GM23338 (cell line): ENCODE results near the gene SIN3B. TPM values are rescaled to one million over a fixed set of nuclear protein-coding genes. Genes with fewer than 3 reads are reported as not detected.

Experiments
- ATAC-seq: fragments of 200-7000 bp; cut with Tn5 transposase; 3 replicates; pipeline ENCODE4 v1.9.1; 2020
- DNase-seq: peaks from one replicate; pipeline ENCODE4 v3.0.0-alpha.2; 2015; ENCODE audit warnings: low spot score
- H2AFZ ChIP-seq: fragments of 200-600 bp; sonication (generic); 2 replicates; pipeline ENCODE4 v1.8.0; 2016; ENCODE audit warnings: antibody characterized with exemption, mild to moderate bottlenecking, moderate library complexity
- H3F3A ChIP-seq: fragments of 200-600 bp; sonication (generic); replicated peaks from 2 replicates; pipeline ENCODE4 v1.8.0; 2017; ENCODE audit warnings: antibody characterized with exemption, mixed run types, low read depth
- H3K27ac ChIP-seq: fragments of 200-600 bp; sonication (generic); 2 replicates; pipeline ENCODE4 v1.6.1; 2016; ENCODE audit warnings: low read depth
- H3K27me3 ChIP-seq: fragments of 200-600 bp; sonication (generic); 2 replicates; pipeline ENCODE4 v1.8.0; 2016; ENCODE audit warnings: mild to moderate bottlenecking, mixed run types, moderate library complexity; ENCODE audit not compliant: insufficient read depth
- H3K36me3 ChIP-seq: fragments of 200-600 bp; sonication (generic); 2 replicates; pipeline ENCODE4 v1.8.0; 2016; ENCODE audit warnings: mild to moderate bottlenecking; ENCODE audit not compliant: insufficient read depth
- H3K4me1 ChIP-seq: fragments of 200-600 bp; sonication (generic); 2 replicates; pipeline ENCODE4 v1.8.0; 2016; ENCODE audit warnings: mild to moderate bottlenecking, moderate library complexity; ENCODE audit not compliant: insufficient read depth
- H3K4me2 ChIP-seq: fragments of 200-600 bp; sonication (generic); 2 replicates; pipeline ENCODE4 v1.7.1; 2017; ENCODE audit warnings: mixed run types
- H3K4me3 ChIP-seq: fragments of 200-600 bp; sonication (generic); 2 replicates; pipeline ENCODE4 v1.6.1; 2016; ENCODE audit warnings: mixed run types
- H3K79me2 ChIP-seq: fragments of 200-600 bp; sonication (generic); replicated peaks from 2 replicates; pipeline ENCODE4 v1.8.0; 2017; ENCODE audit warnings: mild to moderate bottlenecking; ENCODE audit not compliant: insufficient read depth
- H3K9me2 ChIP-seq: fragments of 200-600 bp; sonication (generic); 2 replicates; pipeline ENCODE4 v1.8.0; 2017; ENCODE audit not compliant: insufficient read depth
- H4K20me1 ChIP-seq: fragments of 200-600 bp; sonication (generic); replicated peaks from 2 replicates; pipeline ENCODE4 v1.8.0; 2017; ENCODE audit warnings: mild to moderate bottlenecking; ENCODE audit not compliant: insufficient read depth
- H3K27ac Mint-ChIP-seq: 2 replicates; pipeline ENCODE4 v1.8.0; 2020; ENCODE audit warnings: inconsistent platforms, mild to moderate bottlenecking, moderate library complexity, mixed read lengths
- H3K27me3 Mint-ChIP-seq: 3 replicates; pipeline ENCODE4 v1.8.0; 2022; ENCODE audit warnings: low read depth, mild to moderate bottlenecking, moderate library complexity, mixed read lengths, inconsistent platforms; ENCODE audit not compliant: insufficient read depth, poor library complexity
- H3K36me3 Mint-ChIP-seq: 3 replicates; pipeline ENCODE4 v1.8.0; 2021; ENCODE audit warnings: low read depth, mild to moderate bottlenecking, inconsistent platforms, moderate library complexity, mixed read lengths
- H3K4me1 Mint-ChIP-seq: 3 replicates; pipeline ENCODE4 v1.8.0; 2020; ENCODE audit warnings: mild to moderate bottlenecking, inconsistent platforms, mixed read lengths
- H3K4me3 Mint-ChIP-seq: 3 replicates; pipeline ENCODE4 v1.8.0; 2021; ENCODE audit warnings: moderate library complexity, mild to moderate bottlenecking, inconsistent platforms, mixed read lengths
- H3K9me3 Mint-ChIP-seq: 3 replicates; pipeline ENCODE4 v1.8.0; 2020; ENCODE audit warnings: moderate library complexity, mild to moderate bottlenecking, inconsistent platforms, mixed read lengths
- CREB1 ChIP-seq: fragments of 250-450 bp; sonication (Bioruptor Pico); IDR thresholded peaks from 2 replicates; pipeline ENCODE4 v1.5.0; 2020; ENCODE audit warnings: low read depth, mild to moderate bottlenecking, moderate library complexity
- CTCF ChIP-seq, 2 experiments: fragments of 200-600 bp in 1 of 2; sonication (generic) in 1 of 2; conservative IDR thresholded peaks; 2 replicates each; pipeline versions ENCODE4 v1.5.1 to v1.6.1; 2016 to 2017; ENCODE audit warnings: antibody characterized with exemption in 2 of 2, low read depth in 2 of 2, mild to moderate bottlenecking in 2 of 2, moderate library complexity in 1 of 2
- ETS1 ChIP-seq: IDR thresholded peaks from 2 replicates; pipeline ENCODE4 v1.6.1; 2016; ENCODE audit warnings: antibody characterized with exemption
- EZH2 ChIP-seq: fragments of 200-600 bp; sonication (generic); IDR thresholded peaks from one replicate; pipeline ENCODE4 v1.8.0; 2017; ENCODE audit warnings: antibody characterized with exemption, mild to moderate bottlenecking, low read depth; ENCODE audit not compliant: unreplicated experiment
- EZH2phosphoT487 ChIP-seq: fragments of 200-600 bp; sonication (generic); IDR thresholded peaks from one replicate; pipeline ENCODE4 v1.8.1; 2018; ENCODE audit warnings: antibody characterized with exemption; ENCODE audit not compliant: unreplicated experiment
- JUNB ChIP-seq: IDR thresholded peaks from one replicate; pipeline ENCODE4 v1.6.1; 2016; ENCODE audit warnings: antibody characterized with exemption; ENCODE audit not compliant: unreplicated experiment
- NANOG ChIP-seq: IDR thresholded peaks from 2 replicates; pipeline ENCODE4 v1.6.1; 2016; ENCODE audit warnings: antibody characterized with exemption, borderline replicate concordance
- POLR2AphosphoS5 ChIP-seq: IDR thresholded peaks from 2 replicates; pipeline ENCODE4 v1.6.1; 2016; ENCODE audit warnings: antibody characterized with exemption, low read depth
- REST ChIP-seq: IDR thresholded peaks from one replicate; pipeline ENCODE4 v1.6.1; 2018; ENCODE audit warnings: antibody characterized with exemption; ENCODE audit not compliant: unreplicated experiment
- ZNF114 ChIP-seq: fragments of 250-450 bp; sonication (Bioruptor Pico); IDR thresholded peaks from 2 replicates; pipeline ENCODE4 v1.5.0; 2020; ENCODE audit warnings: mild to moderate bottlenecking, moderate library complexity
- polyA plus RNA-seq: library from polyadenylated mRNA; unstranded; fragments of >200 nt; fragmentation: Nextera tagmentation; extraction: Ambion mirVana; gene quantifications from 2 replicates; pipeline ENCODE4 v1.2.1, GENCODE V29; 2016
- total RNA-seq: library from RNA; depleted of rRNA; stranded (reverse); fragments of >200 nt; shearing (Covaris generic); gene quantifications from 2 replicates; pipeline ENCODE4 v1.2.3, GENCODE V29; 2014

Gene SIN3B
- total and polyA plus RNA-seq, 2 experiments from 2014 or later, result 37.6 to 68.6 TPM

GRCh38 chr19:16891696-16892382 lies 62.6 kb downstream of the SIN3B start (continued):
- no peak for TF ChIP-seq CTCF (conservative IDR thresholded peaks at IDR 0.05; ENCODE audit: low read depth in 2 of 2)
- TF ChIP-seq ZNF114, result no peak
- TF ChIP-seq NANOG, result no peak
- TF ChIP-seq EZH2phosphoT487, result no peak
- TF ChIP-seq EZH2, result no peak
- TF ChIP-seq REST, result no peak
- TF ChIP-seq CREB1 (CRISPR knock-in tag), result no peak
- no peak for TF ChIP-seq POLR2AphosphoS5

GRCh38 chr19:16892436-16892835 lies 63.2 kb downstream of the SIN3B start:
- Mint-ChIP-seq H3K27me3 (peaks cover 10% of the 10 kb centered on the region), H3K9me3 (no peaks in the 10 kb centered on the region), H3K27ac (no peak overlapping the region), H3K4me3 (no peak overlapping the region), H3K36me3 (no peaks in the 10 kb centered on the region), H3K4me1 (peaks cover 7% of the 10 kb centered on the region; the same call in 2 of the 3 replicates)
- Histone ChIP-seq H3K9me2 (no peaks in the 10 kb centered on the region), H2AFZ (no peak overlapping the region), H4K20me1 (no peaks in the 10 kb centered on the region), H3K27me3 (0 out of 2 replicates have a peak, but pooled peaks cover 4% of the 10 kb centered on the region), H3K4me1 (peaks cover 3% of the 10 kb centered on the region), H3K4me2 (no peak overlapping the region), H3K4me3 (no peak overlapping the region), H3K27ac (no peak overlapping the region), H3K79me2 (no peaks in the 10 kb centered on the region), H3F3A (no peaks in the 10 kb centered on the region), H3K36me3 (no peaks in the 10 kb centered on the region)
- ATAC-seq (no peak), DNase-seq (no peak)
- TF ChIP-seq CTCF (conservative IDR thresholded peaks at IDR 0.05; ENCODE audit: low read depth in 2 of 2), result no peak
- no peak for TF ChIP-seq NANOG
- TF ChIP-seq REST, result no peak
- TF ChIP-seq EZH2phosphoT487, result no peak
- TF ChIP-seq JUNB, result no peak
- no peak for TF ChIP-seq EZH2
- no peak for TF ChIP-seq POLR2AphosphoS5
- no peak for TF ChIP-seq ETS1
- no peak for TF ChIP-seq ZNF114
